Measurements from ENCODE around the gene PAQR4. TPM values are rescaled to one million over a fixed set of nuclear protein-coding genes. Genes with fewer than 3 reads are reported as not detected.

The PAQR4 gene
- total RNA-seq, 8 experiments from 2014 or later = 1.6 to 36.4 (median 16.8) TPM

- in situ Hi-C loops (cut with MboI; ENCODE audit: low pct_unique_long_range_greater_than_20kb in 2 of 9, low sequenced_read_pairs in 9 of 9, unreplicated experiment in 9 of 9) = no loop called here
- peak overlapping the region in 1 of 2 donors; percentile 15 for H3K27ac ChIP-seq
- WGBS, 10 experiments = 100% methylated on average over 2 of the region's 28 CpGs; no CpG with 5 or more reads in 9 of the 10 experiments
- H3K4me1 ChIP-seq (replicated peaks in 1 of 2) = peaks cover 6 to 11% of the 10 kb centered on the region in 2 donors
- no peak overlapping the region for H3K4me3 ChIP-seq
- peak in 2 of 8 experiments; percentile 1 to 3 for ATAC-seq (replicated peaks in 6 of 8)
These were observed 6.6 kb upstream of the PAQR4 start for GRCh38 chr16:2962334-2963073.

GRCh38 chr16:2963074-2963722, 6.0 kb upstream of the PAQR4 start:
- in situ Hi-C loops (cut with MboI; ENCODE audit: low pct_unique_long_range_greater_than_20kb in 2 of 9, low sequenced_read_pairs in 9 of 9, unreplicated experiment in 9 of 9) = no loop called here
- peak overlapping the region in 1 of 2 donors; percentile 15 for H3K27ac ChIP-seq
- H3K4me3 ChIP-seq = peak overlapping the region; percentile 26 to 42 (median 36)
- peak in 4 of 8 experiments; percentile 16 to 28 (median 18) for ATAC-seq (replicated peaks in 6 of 8)
- 0% methylated on average over 1 of the region's 40 CpGs; no CpG with 5 or more reads in 9 of the 10 experiments for WGBS, 10 experiments
- peaks cover 6 to 12% of the 10 kb centered on the region in 2 donors for H3K4me1 ChIP-seq (replicated peaks in 1 of 2)

- WGBS, 10 experiments = 0 to 7% methylated on average over 3 to 6 of the region's 60 CpGs; no CpG with 5 or more reads in 8 of the 10 experiments
- in situ Hi-C loops (cut with MboI; ENCODE audit: low pct_unique_long_range_greater_than_20kb in 2 of 9, low sequenced_read_pairs in 9 of 9, unreplicated experiment in 9 of 9) = no loop called here
- H3K4me1 ChIP-seq (replicated peaks in 1 of 2) = peaks cover 6 to 16% of the 10 kb centered on the region in 2 donors
- peak; percentile 24 to 71 (median 62) for ATAC-seq (replicated peaks in 6 of 8)
- peak within 1 kb of the TSS in 1 of 2 donors; percentile 15 for H3K27ac ChIP-seq
- peak within 1 kb of the TSS; percentile 26 to 42 (median 36) for H3K4me3 ChIP-seq
These were observed 5.2 kb upstream of the PAQR4 start, which contains the start of gene KREMEN2 for GRCh38 chr16:2963723-2964474. Gene KREMEN2, plus strand, starts transcription at chr16:2964275. Its CDS starts 246 bp downstream, at chr16:2964521.

- ATAC-seq (replicated peaks in 6 of 8) = peak in 7 of 8 experiments; percentile 1 to 42 (median 32)
- peak overlapping the region; percentile 26 to 42 (median 36) for H3K4me3 ChIP-seq
These were observed 4.4 kb upstream of the PAQR4 start for GRCh38 chr16:2964475-2965336.

GRCh38 chr16:2966043-2966807, 2.9 kb upstream of the PAQR4 start:
- no peak overlapping the region for H3K4me3 ChIP-seq
- 29 to 88% (median 81%) methylated on average over 4 to 8 of the region's 39 CpGs; no CpG with 5 or more reads in 7 of the 10 experiments for WGBS, 10 experiments
- in situ Hi-C loops (cut with MboI; ENCODE audit: low pct_unique_long_range_greater_than_20kb in 2 of 9, low sequenced_read_pairs in 9 of 9, unreplicated experiment in 9 of 9) = no loop called here
- no peak overlapping the region for H3K27ac ChIP-seq
- H3K4me1 ChIP-seq (replicated peaks in 1 of 2) = peaks cover 14 to 24% of the 10 kb centered on the region in 2 donors
- ATAC-seq (replicated peaks in 6 of 8) = no peak

More at GRCh38 chr16:2964475-2965336, 4.4 kb upstream of the PAQR4 start:
- in situ Hi-C loops (cut with MboI; ENCODE audit: low pct_unique_long_range_greater_than_20kb in 2 of 9, low sequenced_read_pairs in 9 of 9, unreplicated experiment in 9 of 9) = no loop called here
- H3K4me1 ChIP-seq (replicated peaks in 1 of 2) = peaks cover 6 to 16% of the 10 kb centered on the region in 2 donors
- H3K27ac ChIP-seq = peak overlapping the region in 1 of 2 donors; percentile 4
- no CpG with 5 or more reads among the region's 68 CpGs for WGBS, 10 experiments

- Histone ChIP-seq H3K27ac (no peak overlapping the region), H3K4me3 (no peak overlapping the region), H3K4me1 (replicated peaks in 1 of 2) (peaks cover 14 to 24% of the 10 kb centered on the region in 2 donors)
- in situ Hi-C loops (cut with MboI; ENCODE audit: low pct_unique_long_range_greater_than_20kb in 2 of 9, low sequenced_read_pairs in 9 of 9, unreplicated experiment in 9 of 9) = no loop called here
- ATAC-seq (replicated peaks in 6 of 8) = no peak
- no CpG with 5 or more reads among the region's 46 CpGs for WGBS, 10 experiments
These were observed 2.3 kb upstream of the PAQR4 start for GRCh38 chr16:2966808-2967191.

GRCh38 chr16:2967211-2967631, 1.9 kb upstream of the PAQR4 start:
- no peak overlapping the region for H3K4me3 ChIP-seq
- no peak overlapping the region for H3K27ac ChIP-seq
- no CpG with 5 or more reads among the region's 51 CpGs for WGBS, 10 experiments
- ATAC-seq (replicated peaks in 6 of 8) = no peak
- H3K4me1 ChIP-seq (replicated peaks in 1 of 2) = peaks cover 14 to 24% of the 10 kb centered on the region in 2 donors
- in situ Hi-C loops (cut with MboI; ENCODE audit: low pct_unique_long_range_greater_than_20kb in 2 of 9, low sequenced_read_pairs in 9 of 9, unreplicated experiment in 9 of 9) = no loop called here

- in situ Hi-C loops (cut with MboI; ENCODE audit: low pct_unique_long_range_greater_than_20kb in 2 of 9, low sequenced_read_pairs in 9 of 9, unreplicated experiment in 9 of 9) = no loop called here
- no peak overlapping the region for H3K4me3 ChIP-seq
- ATAC-seq (replicated peaks in 6 of 8) = no peak
- H3K4me1 ChIP-seq (replicated peaks in 1 of 2) = peaks cover 14 to 22% of the 10 kb centered on the region in 2 donors
- no peak overlapping the region for H3K27ac ChIP-seq
- 71% methylated on average over 15 of the region's 33 CpGs; no CpG with 5 or more reads in 9 of the 10 experiments for WGBS, 10 experiments
These were observed 1.4 kb upstream of the PAQR4 start for GRCh38 chr16:2967721-2968161.

GRCh38 chr16:2968368-2968737, 795 bp upstream of the PAQR4 start:
- in situ Hi-C loops (cut with MboI; ENCODE audit: low pct_unique_long_range_greater_than_20kb in 2 of 9, low sequenced_read_pairs in 9 of 9, unreplicated experiment in 9 of 9) = no loop called here
- Histone ChIP-seq H3K27ac (no peak overlapping the region), H3K4me1 (replicated peaks in 1 of 2) (peaks cover 10 to 16% of the 10 kb centered on the region in 2 donors), H3K4me3 (peak overlapping the region; percentile 50 to 97 (median 84))
- ATAC-seq (replicated peaks in 6 of 8) = peak in 3 of 8 experiments; percentile 35 to 49 (median 48)
- WGBS, 10 experiments = 0 to 35% (median 2%) methylated on average over 1 to 9 of the region's 18 CpGs; no CpG with 5 or more reads in 5 of the 10 experiments

- 0 to 9% (median 0%) methylated on average over 1 to 15 of the region's 83 CpGs; no CpG with 5 or more reads in 4 of the 10 experiments for WGBS, 10 experiments
- in situ Hi-C loops (cut with MboI; ENCODE audit: low pct_unique_long_range_greater_than_20kb in 2 of 9, low sequenced_read_pairs in 9 of 9, unreplicated experiment in 9 of 9) = no loop called here
- H3K27ac ChIP-seq = peak overlapping the region; percentile 44 to 66
- peak; percentile 1 to 36 (median 8) for ATAC-seq (replicated peaks in 6 of 8)
- H3K4me1 ChIP-seq (replicated peaks in 1 of 2) = peaks cover 8 to 16% of the 10 kb centered on the region in 2 donors
- H3K4me3 ChIP-seq = peak overlapping the region; percentile 50 to 97 (median 84)
These were observed 685 bp downstream of the PAQR4 start for GRCh38 chr16:2969545-2970521.
